K562 (cell line): ENCODE results near the gene KCNB1. TPM values are rescaled to one million over a fixed set of nuclear protein-coding genes. Genes with fewer than 3 reads are reported as not detected.
A peak's percentile ranks its signal among the peaks of the same experiment; 100 is the strongest.

ENCODE experiments used
- CREB3 ChIP-seq: fragments of 450-650 bp; conservative IDR thresholded peaks from 2 replicates; pipeline ENCODE4 v1.6.1; 2016; ENCODE audit warnings: missing genetic modification characterization, low read depth, mild to moderate bottlenecking, missing compliant biosample characterization, moderate library complexity
- CREB3L1 ChIP-seq: fragments of 450-650 bp; IDR thresholded peaks from 2 replicates; pipeline ENCODE4 v1.6.1; 2014; ENCODE audit warnings: low read depth, mild to moderate bottlenecking, moderate library complexity, borderline replicate concordance
- ELK3 ChIP-seq: fragments of 450-650 bp; formaldehyde crosslinking; IDR thresholded peaks from 2 replicates; pipeline ENCODE4 v1.4.0; 2020; ENCODE audit warnings: mild to moderate bottlenecking
- HIVEP1 ChIP-seq: fragments of 250-450 bp; sonication (Bioruptor Pico); IDR thresholded peaks from 2 replicates; pipeline ENCODE4 v1.4.0; 2020; ENCODE audit warnings: mild to moderate bottlenecking
- NR1H2 ChIP-seq: sonication (generic); formaldehyde crosslinking; IDR thresholded peaks from 2 replicates; pipeline ENCODE4 v1.4.0; 2020; ENCODE audit warnings: mild to moderate bottlenecking, missing genetic modification reagents
- SRF ChIP-seq, 2 experiments: fragments of 250-450, 450-650 bp in 1 of 2; sonication (Bioruptor Pico) in 1 of 2; sonication (generic) in 1 of 2; formaldehyde crosslinking; IDR thresholded peaks; 2 replicates each; pipeline versions ENCODE4 v1.5.0 to v1.5.1; 2020 to 2022; ENCODE audit warnings: mild to moderate bottlenecking in 1 of 2, missing genetic modification reagents in 1 of 2
- THRAP3 ChIP-seq: fragments of 450-650 bp; IDR thresholded peaks from 2 replicates; pipeline ENCODE4 v1.6.1; 2016; ENCODE audit warnings: mild to moderate bottlenecking, inconsistent platforms, borderline replicate concordance
- XRCC5 ChIP-seq: fragments of 200-400 bp; formaldehyde crosslinking; IDR thresholded peaks from 2 replicates; pipeline ENCODE4 v1.6.1; 2017; ENCODE audit warnings: low read depth, mild to moderate bottlenecking, low read length
- ZBTB7A ChIP-seq: IDR thresholded peaks from 2 replicates; pipeline ENCODE4 v1.6.1; 2011; ENCODE audit warnings: low read depth, mild to moderate bottlenecking, low read length, moderate library complexity, borderline replicate concordance; ENCODE audit not compliant: control insufficient read depth
- ZNF282 ChIP-seq: sonication (generic); formaldehyde crosslinking; IDR thresholded peaks from 2 replicates; pipeline ENCODE4 v1.8.1; 2023; ENCODE audit warnings: missing genetic modification reagents
- ZNF316 ChIP-seq: fragments of 450-650 bp; IDR thresholded peaks from 2 replicates; pipeline ENCODE4 v1.6.1; 2016
- polyA plus RNA-seq, 8 experiments: library from polyadenylated mRNA; depleted of rRNA in 4 of 8; stranded (reverse) in 5 of 8; unstranded in 3 of 8; fragments of >200 nt; fragmentation: Nextera tagmentation in 2 of 8; fragmentation: Illumina TruSeq in 1 of 8; extraction: Ambion mirVana in 2 of 8; extraction: Trizol in 1 of 8; gene quantifications; 2 replicates each; pipeline versions ENCODE4 v1.2.1 to v1.2.3, GENCODE V29; 2011 to 2014; ENCODE audit warnings: inconsistent platforms in 1 of 8, missing spikeins in 1 of 8
- total RNA-seq, 7 experiments: library from RNA; depleted of rRNA in 6 of 7; stranded (reverse); fragments of >200 nt in 6 of 7; fragmentation: Illumina TruSeq in 2 of 7; extraction: Trizol in 2 of 7; gene quantifications; 2 replicates each; pipeline versions ENCODE4 v1.2.1 to v1.2.3, GENCODE V29; 2011 to 2021; ENCODE audit warnings: low replicate concordance in 1 of 7
- TF ChIP-seq, protein P1 (sequence below), 2 experiments: fragments of 450-650 bp; formaldehyde crosslinking in 1 of 2; IDR thresholded peaks; 2 replicates each; pipeline versions ENCODE4 v1.4.0 to v1.6.1; 2014 to 2020; ENCODE audit warnings: mild to moderate bottlenecking in 2 of 2, borderline replicate concordance in 1 of 2, low read depth in 1 of 2
- TF ChIP-seq, protein P2 (sequence below): sonication (generic); formaldehyde crosslinking; IDR thresholded peaks from 2 replicates; pipeline ENCODE4 v1.8.0; 2022; ENCODE audit warnings: mild to moderate bottlenecking, missing genetic modification reagents
- TF ChIP-seq, protein P3 (sequence below): fragments of 250-450 bp; sonication (Bioruptor Pico); IDR thresholded peaks from 2 replicates; pipeline ENCODE4 v1.8.0; 2021; ENCODE audit warnings: borderline replicate concordance, mild to moderate bottlenecking, moderate library complexity; ENCODE audit not compliant: poor library complexity, severe bottlenecking

KCNB1 gene
- total and polyA plus RNA-seq, 9 of the 15 experiments (the other 6 are each of a cell fraction or from before 2014, with no cell fraction given) = 0.01 to 0.06 TPM; not detected in 7

DNA sequence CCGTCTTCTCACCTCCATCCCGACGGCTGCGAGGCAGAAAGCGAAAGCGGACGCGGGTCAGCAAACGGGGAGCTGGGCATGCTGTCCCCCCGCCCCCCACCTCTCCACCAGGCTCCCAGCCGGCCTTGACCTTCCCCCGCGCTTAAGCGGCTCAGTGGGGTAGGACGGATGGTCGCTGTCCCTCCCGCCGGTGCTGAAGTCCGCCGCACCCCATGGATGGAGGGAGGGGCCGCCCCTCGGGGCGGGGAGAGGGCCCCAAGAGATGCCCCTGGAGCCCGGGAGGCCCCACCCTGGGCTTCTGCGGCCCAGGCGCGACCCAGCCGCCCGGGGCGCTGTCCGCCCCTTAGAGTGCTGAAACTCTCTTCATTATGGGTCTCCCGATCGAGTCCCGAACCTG lies at the start of gene KCNB1 (continued):
- TF ChIP-seq, protein P1, sequence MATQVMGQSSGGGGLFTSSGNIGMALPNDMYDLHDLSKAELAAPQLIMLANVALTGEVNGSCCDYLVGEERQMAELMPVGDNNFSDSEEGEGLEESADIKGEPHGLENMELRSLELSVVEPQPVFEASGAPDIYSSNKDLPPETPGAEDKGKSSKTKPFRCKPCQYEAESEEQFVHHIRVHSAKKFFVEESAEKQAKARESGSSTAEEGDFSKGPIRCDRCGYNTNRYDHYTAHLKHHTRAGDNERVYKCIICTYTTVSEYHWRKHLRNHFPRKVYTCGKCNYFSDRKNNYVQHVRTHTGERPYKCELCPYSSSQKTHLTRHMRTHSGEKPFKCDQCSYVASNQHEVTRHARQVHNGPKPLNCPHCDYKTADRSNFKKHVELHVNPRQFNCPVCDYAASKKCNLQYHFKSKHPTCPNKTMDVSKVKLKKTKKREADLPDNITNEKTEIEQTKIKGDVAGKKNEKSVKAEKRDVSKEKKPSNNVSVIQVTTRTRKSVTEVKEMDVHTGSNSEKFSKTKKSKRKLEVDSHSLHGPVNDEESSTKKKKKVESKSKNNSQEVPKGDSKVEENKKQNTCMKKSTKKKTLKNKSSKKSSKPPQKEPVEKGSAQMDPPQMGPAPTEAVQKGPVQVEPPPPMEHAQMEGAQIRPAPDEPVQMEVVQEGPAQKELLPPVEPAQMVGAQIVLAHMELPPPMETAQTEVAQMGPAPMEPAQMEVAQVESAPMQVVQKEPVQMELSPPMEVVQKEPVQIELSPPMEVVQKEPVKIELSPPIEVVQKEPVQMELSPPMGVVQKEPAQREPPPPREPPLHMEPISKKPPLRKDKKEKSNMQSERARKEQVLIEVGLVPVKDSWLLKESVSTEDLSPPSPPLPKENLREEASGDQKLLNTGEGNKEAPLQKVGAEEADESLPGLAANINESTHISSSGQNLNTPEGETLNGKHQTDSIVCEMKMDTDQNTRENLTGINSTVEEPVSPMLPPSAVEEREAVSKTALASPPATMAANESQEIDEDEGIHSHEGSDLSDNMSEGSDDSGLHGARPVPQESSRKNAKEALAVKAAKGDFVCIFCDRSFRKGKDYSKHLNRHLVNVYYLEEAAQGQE (IDR thresholded peaks at IDR 0.05; ENCODE audit: borderline replicate concordance) = peak; percentile 99
- TF ChIP-seq, protein P1 (CRISPR knock-in tag; IDR thresholded peaks at IDR 0.05; ENCODE audit: low read depth) = peak; percentile 97
- no peak for TF ChIP-seq ZNF316
- TF ChIP-seq, protein P2, sequence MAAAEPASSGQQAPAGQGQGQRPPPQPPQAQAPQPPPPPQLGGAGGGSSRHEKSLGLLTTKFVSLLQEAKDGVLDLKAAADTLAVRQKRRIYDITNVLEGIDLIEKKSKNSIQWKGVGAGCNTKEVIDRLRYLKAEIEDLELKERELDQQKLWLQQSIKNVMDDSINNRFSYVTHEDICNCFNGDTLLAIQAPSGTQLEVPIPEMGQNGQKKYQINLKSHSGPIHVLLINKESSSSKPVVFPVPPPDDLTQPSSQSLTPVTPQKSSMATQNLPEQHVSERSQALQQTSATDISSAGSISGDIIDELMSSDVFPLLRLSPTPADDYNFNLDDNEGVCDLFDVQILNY (CRISPR knock-in tag) = no peak
- no peak for TF ChIP-seq SRF (CRISPR knock-in tag; IDR thresholded peaks at IDR 0.05)
- no peak for TF ChIP-seq CREB3
- peak; percentile 71 for TF ChIP-seq ZBTB7A
- no peak for TF ChIP-seq ELK3 (CRISPR knock-in tag)
- TF ChIP-seq XRCC5 = 0 out of 2 replicates have a peak, but pooled peaks have one; percentile 34
- TF ChIP-seq THRAP3 = no peak
- TF ChIP-seq ZNF282 = no peak
- TF ChIP-seq NR1H2 (CRISPR knock-in tag) = no peak
- no peak for TF ChIP-seq CREB3L1
- TF ChIP-seq, protein P3, sequence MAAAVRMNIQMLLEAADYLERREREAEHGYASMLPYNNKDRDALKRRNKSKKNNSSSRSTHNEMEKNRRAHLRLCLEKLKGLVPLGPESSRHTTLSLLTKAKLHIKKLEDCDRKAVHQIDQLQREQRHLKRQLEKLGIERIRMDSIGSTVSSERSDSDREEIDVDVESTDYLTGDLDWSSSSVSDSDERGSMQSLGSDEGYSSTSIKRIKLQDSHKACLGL (CRISPR knock-in tag) = no peak
- TF ChIP-seq HIVEP1 (CRISPR knock-in tag) = no peak
